Gastroesophageal sphincter (tissue), 3 donors: ENCODE data around the gene OLA1.

Experiments
- EP300 ChIP-seq: sonication (generic); formaldehyde crosslinking; IDR thresholded peaks from one replicate; pipeline ENCODE4 v1.6.1; 2017; ENCODE audit warnings: antibody characterized with exemption, mild to moderate bottlenecking
- POLR2A ChIP-seq, 2 donors: fragments of 450-650 bp; IDR thresholded peaks; one replicate each; pipeline ENCODE4 v1.6.1; 2017; ENCODE audit warnings: antibody characterized with exemption in 2 of 2, mild to moderate bottlenecking in 2 of 2, moderate library complexity in 1 of 2
- TF ChIP-seq, protein P1 (sequence below), 4 experiments: fragments of 200-600 bp in 2 of 4; fragments of 450-650 bp in 2 of 4; sonication (generic) in 1 of 4; IDR thresholded peaks; one replicate each; pipeline ENCODE4 v1.5.1; 2017 to 2019; ENCODE audit warnings: antibody characterized with exemption in 4 of 4, mild to moderate bottlenecking in 2 of 4, moderate library complexity in 2 of 4

- TF ChIP-seq EP300 (no peak), POLR2A (IDR thresholded peaks at IDR 0.05) (no peak)
- TF ChIP-seq, protein P1, sequence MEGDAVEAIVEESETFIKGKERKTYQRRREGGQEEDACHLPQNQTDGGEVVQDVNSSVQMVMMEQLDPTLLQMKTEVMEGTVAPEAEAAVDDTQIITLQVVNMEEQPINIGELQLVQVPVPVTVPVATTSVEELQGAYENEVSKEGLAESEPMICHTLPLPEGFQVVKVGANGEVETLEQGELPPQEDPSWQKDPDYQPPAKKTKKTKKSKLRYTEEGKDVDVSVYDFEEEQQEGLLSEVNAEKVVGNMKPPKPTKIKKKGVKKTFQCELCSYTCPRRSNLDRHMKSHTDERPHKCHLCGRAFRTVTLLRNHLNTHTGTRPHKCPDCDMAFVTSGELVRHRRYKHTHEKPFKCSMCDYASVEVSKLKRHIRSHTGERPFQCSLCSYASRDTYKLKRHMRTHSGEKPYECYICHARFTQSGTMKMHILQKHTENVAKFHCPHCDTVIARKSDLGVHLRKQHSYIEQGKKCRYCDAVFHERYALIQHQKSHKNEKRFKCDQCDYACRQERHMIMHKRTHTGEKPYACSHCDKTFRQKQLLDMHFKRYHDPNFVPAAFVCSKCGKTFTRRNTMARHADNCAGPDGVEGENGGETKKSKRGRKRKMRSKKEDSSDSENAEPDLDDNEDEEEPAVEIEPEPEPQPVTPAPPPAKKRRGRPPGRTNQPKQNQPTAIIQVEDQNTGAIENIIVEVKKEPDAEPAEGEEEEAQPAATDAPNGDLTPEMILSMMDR (IDR thresholded peaks at IDR 0.05): no peak
Measured at GRCh38 chr2:174059884-174060244, 188.5 kb downstream of the OLA1 start.
